ENCODE data around the gene AGK. TPM values are rescaled to one million over a fixed set of nuclear protein-coding genes. Genes with fewer than 3 reads are reported as not detected.
"Not testable (repeated sequence)": the region's sequence is repeated elsewhere in the genome, so short reads cannot be mapped to it uniquely, and the experiment has no call there.

AGK gene
- total RNA-seq, 2 donors from 2014 or later: 30.4 to 40.6 TPM

GRCh38 chr7:141572175-141572574 lies 21.0 kb downstream of the AGK start:
- ATAC-seq (peak in 1 of 2 donors; percentile 28), DNase-seq (ENCODE audit: low spot score in 2 of 2) (no peak)
- peaks cover 14 to 23% of the 10 kb centered on the region in 2 donors for H3K9me3 Mint-ChIP-seq
- no peak overlapping the region for H3K27ac Mint-ChIP-seq
- H3K36me3 Mint-ChIP-seq: peaks cover 43 to 60% of the 10 kb centered on the region in 2 donors

GRCh38 chr7:141573511-141573910 lies 22.3 kb downstream of the AGK start:
- ATAC-seq: no peak
- Mint-ChIP-seq H3K27ac (no peak overlapping the region), H3K36me3 (peaks cover 43 to 55% of the 10 kb centered on the region in 2 donors), H3K9me3 (peaks cover 14 to 23% of the 10 kb centered on the region in 2 donors)
- no peak for DNase-seq (ENCODE audit: low spot score in 2 of 2)

GRCh38 chr7:141575164-141575563 lies 24.0 kb downstream of the AGK start:
- H3K9me3 Mint-ChIP-seq: peaks cover 14 to 23% of the 10 kb centered on the region in 2 donors
- H3K36me3 Mint-ChIP-seq: peaks cover 43 to 55% of the 10 kb centered on the region in 2 donors

GRCh38 chr7:141575654-141576448 lies 24.6 kb downstream of the AGK start:
- DNase-seq (ENCODE audit: low spot score in 2 of 2) (no peak), ATAC-seq (no peak)
- Mint-ChIP-seq H3K36me3 (peaks cover 43 to 55% of the 10 kb centered on the region in 2 donors), H3K9me3 (peaks cover 14 to 23% of the 10 kb centered on the region in 2 donors), H3K27ac (peak overlapping the region in 1 of 2 donors; percentile 73)

More at GRCh38 chr7:141575164-141575563, 24.0 kb downstream of the AGK start:
- ATAC-seq: no peak
- no peak overlapping the region for H3K27ac Mint-ChIP-seq
- DNase-seq (ENCODE audit: low spot score in 2 of 2): no peak

GRCh38 chr7:141577043-141577839 lies 26.0 kb downstream of the AGK start:
- no peak for DNase-seq (ENCODE audit: low spot score in 2 of 2)
- ATAC-seq: no peak
- Mint-ChIP-seq H3K36me3 (peaks cover 33 to 49% of the 10 kb centered on the region in 2 donors), H3K9me3 (peaks cover 14 to 24% of the 10 kb centered on the region in 2 donors), H3K27ac (no peak overlapping the region)

GRCh38 chr7:141579953-141580352 lies 28.7 kb downstream of the AGK start:
- Mint-ChIP-seq H3K9me3 (peaks cover 9 to 21% of the 10 kb centered on the region in 2 donors), H3K36me3 (peaks cover 21 to 26% of the 10 kb centered on the region in 2 donors)
- not testable (repeated sequence) for H3K27ac Mint-ChIP-seq; DNase-seq (ENCODE audit: low spot score in 2 of 2); ATAC-seq

- DNase-seq (ENCODE audit: low spot score in 2 of 2); H3K27ac Mint-ChIP-seq; ATAC-seq: not testable (repeated sequence)
- Mint-ChIP-seq H3K36me3 (peaks cover 8 to 10% of the 10 kb centered on the region in 2 donors), H3K9me3 (peaks cover 0 to 10% of the 10 kb centered on the region in 2 donors)
Observed at GRCh38 chr7:141582063-141582462, 30.9 kb downstream of the AGK start.

- no peak for DNase-seq (ENCODE audit: low spot score in 2 of 2)
- H3K9me3 Mint-ChIP-seq: peaks cover 0 to 10% of the 10 kb centered on the region in 2 donors
- ATAC-seq: no peak
- H3K27ac Mint-ChIP-seq: peak overlapping the region in 1 of 2 donors; percentile 88
- peaks cover 14 to 24% of the 10 kb centered on the region in 2 donors for H3K36me3 Mint-ChIP-seq
Observed at GRCh38 chr7:141584935-141585334, 33.7 kb downstream of the AGK start.

GRCh38 chr7:141585592-141586510 lies 34.6 kb downstream of the AGK start:
- DNase-seq (ENCODE audit: low spot score in 2 of 2) (peak in 1 of 2 donors; percentile 16), ATAC-seq (peak; percentile 94 to 96)
- H3K36me3 Mint-ChIP-seq: peaks cover 14 to 24% of the 10 kb centered on the region in 2 donors
- peaks cover 0 to 10% of the 10 kb centered on the region in 2 donors for H3K9me3 Mint-ChIP-seq
- H3K27ac Mint-ChIP-seq: peak overlapping the region; percentile 53 to 88

- DNase-seq (ENCODE audit: low spot score in 2 of 2) (no peak), ATAC-seq (no peak)
- Mint-ChIP-seq H3K9me3 (peaks cover 0 to 10% of the 10 kb centered on the region in 2 donors), H3K36me3 (peaks cover 14 to 24% of the 10 kb centered on the region in 2 donors), H3K27ac (peak overlapping the region in 1 of 2 donors; percentile 88)
Observed at GRCh38 chr7:141586878-141587277, 35.7 kb downstream of the AGK start.

GRCh38 chr7:141587304-141587703 lies 36.1 kb downstream of the AGK start:
- Mint-ChIP-seq H3K27ac (peak overlapping the region in 1 of 2 donors; percentile 88), H3K36me3 (peaks cover 14 to 24% of the 10 kb centered on the region in 2 donors), H3K9me3 (peaks cover 0 to 9% of the 10 kb centered on the region in 2 donors)
- ATAC-seq (no peak), DNase-seq (ENCODE audit: low spot score in 2 of 2) (no peak)

GRCh38 chr7:141588912-141589311 lies 37.7 kb downstream of the AGK start:
- Mint-ChIP-seq H3K9me3 (peaks cover 0 to under 1% of the 10 kb centered on the region in 2 donors), H3K36me3 (peaks cover 9 to 31% of the 10 kb centered on the region in 2 donors), H3K27ac (no peak overlapping the region)
- no peak for DNase-seq (ENCODE audit: low spot score in 2 of 2)
- no peak for ATAC-seq

GRCh38 chr7:141590071-141590470 lies 38.9 kb downstream of the AGK start:
- no peak overlapping the region for H3K27ac Mint-ChIP-seq
- no peaks in the 10 kb centered on the region for H3K9me3 Mint-ChIP-seq
- peaks cover 8 to 31% of the 10 kb centered on the region in 2 donors for H3K36me3 Mint-ChIP-seq
- ATAC-seq: no peak
- no peak for DNase-seq (ENCODE audit: low spot score in 2 of 2)

- DNase-seq (ENCODE audit: low spot score in 2 of 2): no peak
- ATAC-seq: no peak
- no peak overlapping the region for H3K27ac Mint-ChIP-seq
- H3K9me3 Mint-ChIP-seq: no peaks in the 10 kb centered on the region
- H3K36me3 Mint-ChIP-seq: peaks cover 8 to 31% of the 10 kb centered on the region in 2 donors
Observed at GRCh38 chr7:141590666-141591065, 39.5 kb downstream of the AGK start.

GRCh38 chr7:141593134-141593533 lies 41.9 kb downstream of the AGK start:
- Mint-ChIP-seq H3K36me3 (peaks cover 10 to 27% of the 10 kb centered on the region in 2 donors), H3K27ac (no peak overlapping the region), H3K9me3 (no peaks in the 10 kb centered on the region)
- DNase-seq (ENCODE audit: low spot score in 2 of 2) (no peak), ATAC-seq (no peak)

- Mint-ChIP-seq H3K9me3 (no peaks in the 10 kb centered on the region), H3K36me3 (peaks cover 10 to 18% of the 10 kb centered on the region in 2 donors), H3K27ac (no peak overlapping the region)
- DNase-seq (ENCODE audit: low spot score in 2 of 2): no peak
- ATAC-seq: no peak
Observed at GRCh38 chr7:141597966-141598365, 46.8 kb downstream of the AGK start.

Measured in activated naive CD4-positive, alpha-beta T cell treated with anti-CD3 and anti-CD28 coated beads, Interleukin-2, amount 50 U/mL, for 72 hours (primary cell).